Measurements from ENCODE around the gene NCOA3.

GRCh38 chr20:47610945-47611250, 109.2 kb downstream of the NCOA3 start:
- TF ChIP-seq CTCF (conservative IDR thresholded peaks at IDR 0.05; ENCODE audit: low read depth, low read length) (no peak), EZH2 (IDR thresholded peaks at IDR 0.05; ENCODE audit: low read length, unreplicated experiment) (no peak)
